Glutamatergic neuron (in vitro differentiated cells): Measurements from ENCODE around the gene MMRN1. TPM values are rescaled to one million over a fixed set of nuclear protein-coding genes. Genes with fewer than 3 reads are reported as not detected.

Experiments used
- DNase-seq: peaks from one replicate; pipeline ENCODE4 v3.0.0; 2022
- H3K27ac Mint-ChIP-seq: one replicate; pipeline ENCODE4 v1.8.0; 2020; ENCODE audit warnings: mild to moderate bottlenecking, mixed read lengths, inconsistent platforms; ENCODE audit not compliant: unreplicated experiment
- H3K27me3 Mint-ChIP-seq: one replicate; pipeline ENCODE4 v1.8.0; 2020; ENCODE audit warnings: mild to moderate bottlenecking, moderate library complexity, mixed read lengths, inconsistent platforms; ENCODE audit not compliant: unreplicated experiment
- H3K36me3 Mint-ChIP-seq: one replicate; pipeline ENCODE4 v1.8.0; 2020; ENCODE audit warnings: mild to moderate bottlenecking, mixed read lengths, inconsistent platforms; ENCODE audit not compliant: unreplicated experiment
- H3K4me1 Mint-ChIP-seq: one replicate; pipeline ENCODE4 v1.8.0; 2020; ENCODE audit warnings: mild to moderate bottlenecking, low read depth, mixed read lengths, inconsistent platforms; ENCODE audit not compliant: unreplicated experiment
- H3K4me3 Mint-ChIP-seq: one replicate; pipeline ENCODE4 v1.8.0; 2020; ENCODE audit warnings: mild to moderate bottlenecking, mixed read lengths, inconsistent platforms; ENCODE audit not compliant: unreplicated experiment
- H3K9me3 Mint-ChIP-seq: one replicate; pipeline ENCODE4 v1.8.0; 2020; ENCODE audit warnings: mild to moderate bottlenecking, moderate library complexity, mixed read lengths, inconsistent platforms; ENCODE audit not compliant: unreplicated experiment
- CTCF ChIP-seq: fragments of 200-600 bp; sonication (generic); IDR thresholded peaks from one replicate; pipeline ENCODE4 v1.5.0; 2021; ENCODE audit not compliant: partially characterized antibody, unreplicated experiment
- total RNA-seq: library from RNA; stranded (reverse); fragmentation: NEBNext Ultra II Directional; extraction: Animal tissue kit (Norgen Biotek cat#: 25700); gene quantifications from one replicate; pipeline ENCODE4 v1.2.1, GENCODE V29; 2021; ENCODE audit not compliant: unreplicated experiment

Gene MMRN1
- total RNA-seq, 1 donor from 2014 or later: not detected

DNA sequence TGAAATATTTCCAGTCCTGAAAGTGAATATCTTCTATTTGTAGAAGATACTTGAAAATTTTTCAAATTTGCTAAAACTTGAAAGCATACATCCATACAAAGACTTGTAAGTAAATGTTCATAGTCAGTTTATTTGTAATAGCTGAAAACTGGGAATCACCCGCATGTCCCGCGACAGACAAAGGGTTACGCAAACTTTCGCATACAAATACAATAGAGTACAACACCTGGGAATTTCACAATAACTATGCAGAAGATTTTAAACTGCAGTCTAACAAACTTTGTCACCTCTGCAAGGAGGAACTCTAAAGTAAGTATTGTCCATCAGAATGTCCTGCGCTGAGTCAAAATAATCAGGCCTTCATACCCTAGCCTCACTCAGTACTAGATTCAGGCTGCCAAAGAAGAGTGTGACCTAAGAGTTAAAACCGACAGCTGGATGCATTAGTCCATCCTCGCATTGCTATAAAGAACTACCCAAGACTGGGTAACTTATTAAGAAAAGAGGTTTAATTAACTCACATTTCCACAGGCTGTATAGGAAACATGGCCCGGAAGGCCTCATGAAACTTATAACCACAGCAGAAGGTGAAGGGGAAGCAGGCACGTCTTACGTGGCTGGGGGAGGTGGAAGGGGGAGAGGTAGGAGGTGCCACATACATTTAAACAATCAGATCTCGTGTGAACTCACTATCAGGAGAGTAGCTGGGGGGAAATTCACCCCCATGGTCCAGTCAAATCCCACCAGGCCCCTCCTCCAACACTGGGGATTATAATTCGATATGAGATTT lies 60.4 kb downstream of the MMRN1 start:
- no peak for TF ChIP-seq CTCF
- Mint-ChIP-seq H3K4me3 (no peak overlapping the region), H3K9me3 (no peaks in the 10 kb centered on the region), H3K36me3 (no peaks in the 10 kb centered on the region), H3K27ac (no peak overlapping the region), H3K27me3 (no peaks in the 10 kb centered on the region), H3K4me1 (no peaks in the 10 kb centered on the region)
- DNase-seq: no peak

- no peaks in the 10 kb centered on the region for H3K9me3 Mint-ChIP-seq
- no peak for DNase-seq
- H3K4me1 Mint-ChIP-seq: no peaks in the 10 kb centered on the region
- no peak overlapping the region for H3K4me3 Mint-ChIP-seq
- no peaks in the 10 kb centered on the region for H3K36me3 Mint-ChIP-seq
- TF ChIP-seq CTCF: no peak
- H3K27me3 Mint-ChIP-seq: no peaks in the 10 kb centered on the region
- no peak overlapping the region for H3K27ac Mint-ChIP-seq
These were observed 62.6 kb downstream of the MMRN1 start for GRCh38 chr4:89957046-89957926.

DNA sequence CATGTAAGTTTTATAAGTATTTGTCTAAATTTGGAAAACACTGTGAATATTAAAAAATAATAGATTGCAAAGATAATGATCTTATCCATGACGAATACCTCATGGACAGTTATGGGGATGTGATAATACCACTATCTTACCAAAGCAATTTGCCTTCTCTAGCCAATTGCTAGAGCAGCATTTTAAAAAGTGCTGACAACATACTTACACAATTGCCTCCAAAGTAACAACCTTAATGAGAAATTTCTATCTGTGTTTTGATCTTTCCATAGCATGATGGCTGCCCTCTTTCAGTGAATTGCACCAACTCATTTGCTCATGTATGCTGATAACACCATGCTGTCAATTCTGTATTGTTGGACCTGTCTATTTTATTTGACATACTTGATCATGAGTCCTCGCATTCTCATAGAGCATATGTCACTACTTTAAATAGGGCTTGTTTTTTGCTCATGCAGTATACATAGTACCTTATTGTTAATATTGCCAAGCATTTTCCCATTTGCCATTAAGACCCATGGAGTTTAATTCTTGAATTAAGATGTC lies 87.2 kb downstream of the MMRN1 start:
- no peaks in the 10 kb centered on the region for H3K27me3 Mint-ChIP-seq
- no peak overlapping the region for H3K27ac Mint-ChIP-seq
- H3K36me3 Mint-ChIP-seq: no peaks in the 10 kb centered on the region
- no peaks in the 10 kb centered on the region for H3K9me3 Mint-ChIP-seq
- H3K4me3 Mint-ChIP-seq: no peak overlapping the region
- H3K4me1 Mint-ChIP-seq: no peaks in the 10 kb centered on the region
- DNase-seq: no peak
- no peak for TF ChIP-seq CTCF

DNA sequence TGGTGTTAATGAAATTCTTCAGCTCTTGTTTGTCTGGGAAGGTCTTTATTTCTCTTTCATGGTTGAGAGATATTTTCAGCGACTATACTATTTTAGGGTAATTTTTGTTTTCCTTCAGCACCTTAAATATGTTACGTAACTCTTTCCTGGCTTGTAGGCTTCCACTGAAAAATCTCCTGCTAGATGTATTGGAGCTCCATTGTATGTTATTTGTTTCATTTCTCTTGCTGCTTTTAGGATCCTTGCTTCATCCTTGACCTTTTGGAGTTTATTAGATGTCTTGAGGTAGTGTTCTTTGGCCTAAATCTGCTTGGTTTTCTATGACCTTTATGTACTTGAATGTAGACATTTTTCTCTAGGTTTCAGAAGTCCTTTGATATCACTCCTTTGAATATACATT lies 93.6 kb downstream of the MMRN1 start:
- Mint-ChIP-seq H3K36me3 (peaks cover 12% of the 10 kb centered on the region), H3K9me3 (no peaks in the 10 kb centered on the region), H3K4me3 (no peak overlapping the region), H3K27ac (no peak overlapping the region), H3K27me3 (no peaks in the 10 kb centered on the region), H3K4me1 (peaks cover 2% of the 10 kb centered on the region)
- TF ChIP-seq CTCF: no peak
- DNase-seq: no peak

DNA sequence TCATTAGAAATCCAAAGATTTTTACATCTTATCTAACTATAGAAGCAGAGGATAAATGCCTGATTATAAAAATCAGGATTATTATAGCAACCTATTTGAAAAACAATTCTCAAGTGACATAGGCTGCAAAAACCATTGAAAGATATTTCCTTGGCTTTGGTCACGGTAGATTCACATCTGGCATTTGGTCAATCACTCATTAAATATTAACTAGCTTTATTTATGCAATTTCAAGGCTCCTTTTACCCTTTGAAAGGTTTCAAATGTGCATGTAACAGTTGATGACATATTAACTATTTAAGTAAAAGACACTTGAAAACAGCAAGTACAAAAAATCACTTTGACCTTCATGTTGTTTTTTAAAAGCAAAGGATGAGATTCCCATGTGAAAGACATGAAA lies 98.1 kb downstream of the MMRN1 start:
- H3K4me1 Mint-ChIP-seq: peaks cover 6% of the 10 kb centered on the region
- DNase-seq: no peak
- H3K27me3 Mint-ChIP-seq: no peaks in the 10 kb centered on the region

More for the DNA sequence above, 98.1 kb downstream of the MMRN1 start:
- TF ChIP-seq CTCF: no peak
- peaks cover 12% of the 10 kb centered on the region for H3K36me3 Mint-ChIP-seq
- H3K27ac Mint-ChIP-seq: no peak overlapping the region
- H3K4me3 Mint-ChIP-seq: no peak overlapping the region
- no peaks in the 10 kb centered on the region for H3K9me3 Mint-ChIP-seq
